NCI-H524 treated with DMSO at 0.1 percent for 48 hours (cell line): ENCODE data around the gene KRTAP5-9.
"Not testable (repeated sequence)": the region's sequence is repeated elsewhere in the genome, so short reads cannot be mapped to it uniquely, and the experiment has no call there.

Experiments used
- DNase-seq: peaks from one replicate; lab custom pipeline; 2025; lab: John Stamatoyannopoulos, UW

KRTAP5-9 gene

GRCh38 chr11:71534711-71535608 lies 13.3 kb upstream of the KRTAP5-9 start:
- not testable (repeated sequence) for DNase-seq

DNA sequence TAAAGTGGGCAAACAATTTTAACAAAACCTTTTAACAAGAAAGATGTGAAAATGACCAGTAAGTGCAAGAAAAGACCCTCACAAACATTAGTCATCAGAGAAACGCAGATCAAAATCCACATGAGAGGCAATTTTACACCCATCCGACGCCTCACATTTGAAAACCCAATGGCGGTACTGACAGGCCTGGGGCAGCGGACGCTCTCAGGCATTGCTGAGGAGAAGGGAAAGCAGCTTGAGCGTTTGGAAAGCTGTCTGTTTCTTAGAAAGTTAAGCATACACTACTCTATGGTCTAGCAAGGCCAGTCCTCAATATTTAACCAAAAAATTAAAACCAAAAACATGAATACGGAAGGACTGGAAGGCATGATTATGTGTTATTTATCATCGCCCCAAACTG lies 12.4 kb upstream of the KRTAP5-9 start:
- DNase-seq = no peak

DNA sequence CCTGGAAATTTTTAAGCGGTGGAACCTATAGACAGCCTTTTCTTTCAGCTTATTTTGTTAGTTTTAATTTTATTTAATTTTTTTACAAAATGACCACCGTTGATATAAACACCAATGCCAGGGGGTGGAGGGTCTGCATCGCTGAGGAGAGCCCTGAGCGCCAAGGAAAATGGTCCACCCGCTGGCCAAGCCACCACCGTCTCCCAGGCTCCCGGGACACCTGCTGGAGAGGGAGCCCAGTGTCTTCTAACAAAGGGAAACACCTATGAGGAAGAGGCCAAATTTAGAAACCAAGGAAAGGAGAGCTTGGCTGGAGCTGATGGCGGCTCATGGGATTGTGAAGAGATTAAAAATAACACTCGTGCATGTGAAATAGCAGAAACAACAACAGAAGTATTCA lies 10.7 kb upstream of the KRTAP5-9 start:
- DNase-seq = no peak

GRCh38 chr11:71537977-71538665 lies 10.1 kb upstream of the KRTAP5-9 start, which contains the start of gene KRTAP5-8:
Gene KRTAP5-8 (plus strand): TSS chr11:71538025. CDS start chr11:71538056, 31 bp downstream.
- DNase-seq = not testable (repeated sequence)

DNA sequence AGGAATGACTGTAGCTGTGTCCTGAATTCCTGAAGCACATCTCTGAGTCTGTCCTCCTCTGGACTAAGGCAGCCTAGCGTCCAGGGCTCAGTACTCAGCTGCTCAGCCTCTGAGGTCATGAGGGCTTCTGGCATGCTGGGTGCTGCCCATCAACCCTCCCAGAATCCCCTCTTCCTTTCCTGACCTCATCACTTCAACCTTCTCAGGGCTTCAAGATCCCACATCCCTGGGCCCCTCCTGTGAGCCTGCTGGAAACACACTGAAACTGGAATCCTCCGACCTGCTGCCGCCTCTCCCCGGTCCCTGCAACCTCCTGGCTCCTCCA lies 9.6 kb upstream of the KRTAP5-9 start:
- no peak for DNase-seq

- DNase-seq = no peak
Measured at GRCh38 chr11:71539017-71539416, 9.2 kb upstream of the KRTAP5-9 start.

DNA sequence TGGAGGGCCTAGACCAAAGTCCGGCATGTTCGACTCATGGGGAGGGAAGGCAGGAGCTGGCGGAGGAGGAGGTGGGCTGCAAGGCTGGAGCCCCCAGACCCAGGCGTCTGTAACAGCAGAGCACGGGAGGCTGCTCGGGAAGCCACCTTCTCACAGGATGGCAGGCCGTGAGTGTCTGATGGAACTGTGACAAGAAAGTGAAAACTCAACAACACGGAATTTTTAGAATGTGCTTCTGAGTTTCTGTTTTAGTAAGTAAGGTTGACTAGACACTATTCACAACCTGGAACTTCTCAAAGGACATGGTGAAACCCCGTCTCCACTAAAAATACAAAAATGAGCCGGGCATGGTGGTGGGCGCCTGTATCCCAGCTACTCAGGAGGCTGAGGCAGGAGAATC lies 8.2 kb upstream of the KRTAP5-9 start:
- not testable (repeated sequence) for DNase-seq

DNA sequence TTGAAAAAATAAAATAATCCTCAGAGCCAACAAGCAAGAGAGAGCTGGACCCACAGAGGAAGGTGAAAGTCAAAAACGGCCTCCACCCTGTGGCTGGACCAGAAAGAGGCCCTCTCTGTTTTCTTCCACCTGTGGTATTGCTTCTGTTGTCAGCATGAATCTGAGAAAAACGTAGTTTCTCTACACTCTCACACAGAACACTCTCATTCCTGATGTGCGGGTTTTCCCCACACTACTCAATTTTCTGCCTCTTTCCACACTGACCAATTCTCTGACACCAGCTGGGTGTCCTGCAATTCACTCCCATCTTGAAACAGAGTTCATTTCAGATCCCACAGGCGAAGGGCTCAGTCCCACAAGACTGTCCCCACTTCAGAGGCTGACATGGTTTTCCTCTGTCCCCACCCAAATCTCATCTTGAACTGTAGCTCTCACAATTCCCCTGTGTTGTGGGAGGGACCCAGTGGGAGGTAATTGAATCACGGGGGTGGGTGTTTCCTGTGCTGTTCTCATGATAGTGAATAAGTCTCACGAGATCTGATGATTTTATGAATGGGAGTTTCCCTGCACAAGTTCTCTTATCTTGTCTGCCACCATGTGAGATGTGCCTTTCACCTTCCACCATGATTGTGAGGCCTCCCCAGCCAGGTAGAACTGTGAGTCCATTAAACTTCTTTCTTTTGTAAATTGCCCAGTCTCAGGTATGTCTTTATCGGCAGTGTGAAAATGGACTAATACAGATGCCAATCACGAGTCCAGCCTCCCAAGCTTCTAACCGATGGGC lies 7.5 kb upstream of the KRTAP5-9 start:
- not testable (repeated sequence) for DNase-seq

GRCh38 chr11:71542382-71542781 lies 5.8 kb upstream of the KRTAP5-9 start:
- DNase-seq = no peak

- no peak for DNase-seq
Measured at GRCh38 chr11:71542879-71543777, 5.1 kb upstream of the KRTAP5-9 start.

- DNase-seq = no peak
Measured at GRCh38 chr11:71543866-71544265, 4.4 kb upstream of the KRTAP5-9 start.

GRCh38 chr11:71544525-71545214 lies 3.5 kb upstream of the KRTAP5-9 start:
- DNase-seq = no peak

DNA sequence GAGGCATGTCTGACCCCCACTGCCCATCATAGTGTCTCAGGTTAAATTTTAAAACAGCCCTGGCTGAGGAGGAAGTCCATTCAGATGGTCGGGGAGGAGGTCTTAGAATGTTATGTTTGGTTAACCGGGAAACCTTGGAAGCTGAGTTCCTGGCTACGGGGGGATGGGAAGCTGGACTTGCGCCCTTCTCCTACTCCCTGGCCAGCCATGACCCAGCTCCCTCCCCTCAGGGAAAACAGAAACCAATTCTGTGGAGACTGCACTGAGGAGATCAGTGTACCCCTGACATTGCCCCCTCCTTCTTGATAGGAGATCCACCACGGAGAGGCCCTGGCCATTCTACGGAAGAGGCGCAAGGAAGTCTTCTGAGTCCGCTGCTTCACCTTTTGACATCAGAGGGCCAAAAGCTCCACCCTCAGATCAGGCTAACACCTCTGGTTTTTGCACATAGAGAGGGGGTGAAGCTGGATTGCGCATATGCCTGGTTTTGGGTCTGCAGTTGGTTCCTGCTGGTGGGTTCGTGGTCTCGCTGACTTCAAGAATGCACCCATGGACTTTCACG lies 2.7 kb upstream of the KRTAP5-9 start:
- no peak for DNase-seq

DNA sequence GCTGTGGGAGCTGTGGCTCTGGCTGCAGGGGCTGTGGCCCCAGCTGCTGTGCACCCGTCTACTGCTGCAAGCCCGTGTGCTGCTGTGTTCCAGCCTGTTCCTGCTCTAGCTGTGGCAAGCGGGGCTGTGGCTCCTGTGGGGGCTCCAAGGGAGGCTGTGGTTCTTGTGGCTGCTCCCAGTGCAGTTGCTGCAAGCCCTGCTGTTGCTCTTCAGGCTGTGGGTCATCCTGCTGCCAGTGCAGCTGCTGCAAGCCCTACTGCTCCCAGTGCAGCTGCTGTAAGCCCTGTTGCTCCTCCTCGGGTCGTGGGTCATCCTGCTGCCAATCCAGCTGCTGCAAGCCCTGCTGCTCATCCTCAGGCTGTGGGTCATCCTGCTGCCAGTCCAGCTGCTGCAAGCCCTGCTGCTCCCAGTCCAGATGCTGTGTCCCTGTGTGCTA lies 514 bp downstream of the KRTAP5-9 start:
- DNase-seq = no peak

DNA sequence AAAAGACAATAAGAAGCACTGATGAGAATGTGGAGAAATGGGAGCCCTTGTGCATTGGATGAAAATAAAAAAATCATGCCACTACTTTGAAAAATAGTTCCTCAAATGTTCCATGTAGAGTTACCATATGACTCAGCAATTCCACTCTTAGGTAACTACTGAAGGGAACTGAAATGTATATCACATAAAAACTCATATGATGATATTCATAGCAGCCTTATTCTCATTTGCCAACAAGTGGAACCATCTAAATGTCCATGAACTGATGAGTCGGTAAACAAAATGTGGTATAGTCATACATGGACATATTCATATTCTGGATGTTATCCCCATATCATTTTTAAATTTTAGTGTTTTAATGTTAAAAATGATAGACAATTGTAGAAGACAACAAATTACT lies 3.5 kb downstream of the KRTAP5-9 start:
- DNase-seq = no peak

GRCh38 chr11:71554996-71555395 lies 6.8 kb downstream of the KRTAP5-9 start:
- DNase-seq = no peak

GRCh38 chr11:71555508-71555907 lies 7.3 kb downstream of the KRTAP5-9 start:
- DNase-seq = no peak

DNA sequence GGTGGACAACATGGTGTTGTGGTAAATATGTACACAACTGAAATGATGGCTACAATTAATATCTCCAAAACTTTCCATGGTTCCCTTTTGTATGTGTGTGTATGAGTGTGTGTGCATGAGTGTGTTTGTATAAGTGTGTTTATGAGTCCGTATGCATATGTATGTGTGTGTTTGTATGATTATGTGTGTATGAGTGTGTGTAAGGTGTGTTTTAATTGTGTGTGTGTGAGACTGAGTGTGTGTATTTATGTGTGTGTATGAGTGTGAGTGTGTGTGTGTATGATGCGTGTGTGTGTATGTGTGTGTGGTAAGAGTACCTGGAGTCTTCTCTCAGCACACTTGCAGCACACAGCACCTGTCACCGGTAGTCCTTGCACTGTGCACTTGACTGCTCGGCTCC lies 7.8 kb downstream of the KRTAP5-9 start:
- no peak for DNase-seq

GRCh38 chr11:71557257-71557656 lies 9.0 kb downstream of the KRTAP5-9 start:
- no peak for DNase-seq

- no peak for DNase-seq
Measured at GRCh38 chr11:71558996-71559395, 10.8 kb downstream of the KRTAP5-9 start.

DNA sequence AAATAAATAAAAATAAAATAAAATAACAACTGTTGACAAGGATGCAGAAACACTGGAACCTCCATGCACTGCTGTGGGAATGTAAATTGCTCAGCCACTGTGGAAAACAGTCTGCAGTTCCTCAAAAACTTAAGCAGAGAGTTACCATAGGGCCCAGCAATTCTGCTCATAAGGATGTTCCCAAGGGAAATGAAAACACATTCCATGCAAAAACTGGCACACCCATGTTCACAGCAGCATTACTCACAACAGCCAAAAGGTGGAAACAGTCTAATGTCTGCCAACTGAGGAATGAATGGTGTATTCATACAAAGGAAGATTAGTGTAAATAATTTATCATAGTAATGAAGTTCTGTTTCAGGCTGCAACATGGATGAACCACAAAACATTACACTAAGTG lies 13.9 kb downstream of the KRTAP5-9 start:
- no peak for DNase-seq
